Measurements from ENCODE around the gene SPART. TPM values are rescaled to one million over a fixed set of nuclear protein-coding genes. Genes with fewer than 3 reads are reported as not detected.

SPART gene
- total RNA-seq, 1 experiment from 2014 or later = 0.12 TPM

DNA sequence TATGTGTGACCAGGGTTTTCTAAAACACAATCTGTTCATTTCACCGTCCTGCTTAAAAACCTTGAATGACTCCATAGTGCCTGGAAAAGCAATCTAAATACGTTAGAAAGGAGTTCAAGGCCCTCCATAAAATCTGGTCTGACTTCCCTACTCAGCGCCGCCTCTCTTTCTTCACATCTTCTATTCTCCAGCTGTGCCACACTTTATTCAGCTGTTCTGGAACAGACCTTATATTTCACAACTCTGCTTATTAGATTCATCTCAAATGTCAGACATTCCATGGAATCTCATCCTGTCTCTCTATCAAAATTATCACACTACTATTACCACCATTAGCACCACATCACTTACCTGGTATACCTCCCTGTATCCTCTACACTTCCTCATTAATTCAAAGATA, 19.8 kb upstream of the SPART start:
- POLR2A ChIA-PET = no interaction called here
- Histone ChIP-seq H3K4me3 (replicated peaks in 1 of 2; ENCODE audit: low read depth in 1 of 2, low read length in 2 of 2) (no peak overlapping the region), H4K20me1 (ENCODE audit: insufficient read depth) (no peaks in the 10 kb centered on the region), H3K79me2 (ENCODE audit: insufficient read depth, low read length) (no peaks in the 10 kb centered on the region), H3K27me3 (ENCODE audit: insufficient read depth, low read length) (no peaks in the 10 kb centered on the region), H3K4me1 (ENCODE audit: control insufficient read depth in 1 of 2, insufficient read depth in 2 of 2, low read length in 2 of 2) (no peaks in the 10 kb centered on the region), H3K9ac (ENCODE audit: low read length) (no peak overlapping the region), H3K9me2 (ENCODE audit: insufficient read depth) (no peaks in the 10 kb centered on the region), H3K9me3 (ENCODE audit: control insufficient read depth in 1 of 2, insufficient read depth in 1 of 2, low read depth in 1 of 2, low read length in 2 of 2) (peaks cover 0 to 16% of the 10 kb centered on the region in 2 experiments; a peak in 2 of 4 replicates), H2AFZ (ENCODE audit: low read depth, low read length, poor library complexity, severe bottlenecking) (no peak overlapping the region), H3K4me2 (ENCODE audit: low read length) (no peak overlapping the region), H3K27ac (ENCODE audit: low read depth, low read length) (no peak overlapping the region), H3K36me3 (ENCODE audit: control insufficient read depth in 1 of 2, insufficient read depth in 2 of 2, low read length in 2 of 2) (no peaks in the 10 kb centered on the region)
- CTCF ChIA-PET = no interaction called here
- no peak for TF ChIP-seq EZH2 (IDR thresholded peaks at IDR 0.05)
- intact Hi-C loops (cut with micrococcal nuclease) = no loop called here
- RAD21 ChIA-PET (ENCODE audit: low non-redundant PET in 1 of 2, low total read pairs in 2 of 2, uncharacterized antibody in 2 of 2, unreplicated experiment in 2 of 2) = no interaction called here
- no peak for DNase-seq (ENCODE audit: low read depth, low spot score)
- ATAC-seq = no peak
- BruUV-seq (replicated peaks) = no TSS peak

GRCh38 chr13:36363366-36363863, 17.2 kb upstream of the SPART start:
- Histone ChIP-seq H3K9me3 (ENCODE audit: control insufficient read depth in 1 of 2, insufficient read depth in 1 of 2, low read depth in 1 of 2, low read length in 2 of 2) (peaks cover 0 to 16% of the 10 kb centered on the region in 2 experiments; a peak in 2 of 4 replicates), H3K36me3 (ENCODE audit: control insufficient read depth in 1 of 2, insufficient read depth in 2 of 2, low read length in 2 of 2) (no peaks in the 10 kb centered on the region), H3K27ac (ENCODE audit: low read depth, low read length) (no peak overlapping the region), H3K9ac (ENCODE audit: low read length) (no peak overlapping the region), H2AFZ (ENCODE audit: low read depth, low read length, poor library complexity, severe bottlenecking) (no peak overlapping the region), H3K4me1 (ENCODE audit: control insufficient read depth in 1 of 2, insufficient read depth in 2 of 2, low read length in 2 of 2) (no peaks in the 10 kb centered on the region), H3K27me3 (ENCODE audit: insufficient read depth, low read length) (no peaks in the 10 kb centered on the region), H4K20me1 (ENCODE audit: insufficient read depth) (no peaks in the 10 kb centered on the region), H3K79me2 (ENCODE audit: insufficient read depth, low read length) (no peaks in the 10 kb centered on the region), H3K4me2 (ENCODE audit: low read length) (no peak overlapping the region), H3K4me3 (replicated peaks in 1 of 2; ENCODE audit: low read depth in 1 of 2, low read length in 2 of 2) (no peak overlapping the region), H3K9me2 (ENCODE audit: insufficient read depth) (no peaks in the 10 kb centered on the region)
- ChIA-PET RAD21 (ENCODE audit: low non-redundant PET in 1 of 2, low total read pairs in 2 of 2, uncharacterized antibody in 2 of 2, unreplicated experiment in 2 of 2) (no interaction called here), CTCF (no interaction called here), POLR2A (no interaction called here)
- no TSS peak for BruUV-seq (replicated peaks)
- TF ChIP-seq ELF1 (IDR thresholded peaks at IDR 0.05; ENCODE audit: borderline replicate concordance, low read depth) = no peak
- no peak for TF ChIP-seq SP1 (IDR thresholded peaks at IDR 0.05; ENCODE audit: low read depth)
- intact Hi-C loops (cut with micrococcal nuclease) = no loop called here
- ATAC-seq = no peak
- no peak for DNase-seq (ENCODE audit: low read depth, low spot score)

DNA sequence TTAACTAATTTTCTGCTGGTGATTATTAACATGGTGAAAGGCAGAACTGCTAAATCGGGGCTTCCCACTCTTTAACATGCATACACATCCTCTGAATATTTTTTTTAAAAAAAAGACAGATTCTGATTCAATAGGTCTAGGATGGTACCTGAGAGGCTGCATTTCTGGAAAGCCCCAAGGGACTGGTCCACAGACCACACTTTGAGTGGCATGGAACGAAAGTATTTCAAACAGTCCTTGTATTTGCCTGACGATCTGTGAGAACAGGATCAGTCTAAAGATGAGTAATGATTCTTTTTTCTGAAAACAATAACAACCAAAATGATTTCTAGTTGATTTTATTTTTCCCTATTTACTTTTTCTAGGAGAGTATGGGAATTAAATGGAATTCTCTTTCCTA, 16.7 kb upstream of the SPART start:
- Histone ChIP-seq H3K4me2 (ENCODE audit: low read length) (no peak overlapping the region), H3K36me3 (ENCODE audit: control insufficient read depth in 1 of 2, insufficient read depth in 2 of 2, low read length in 2 of 2) (no peaks in the 10 kb centered on the region), H3K4me1 (ENCODE audit: control insufficient read depth in 1 of 2, insufficient read depth in 2 of 2, low read length in 2 of 2) (no peaks in the 10 kb centered on the region), H3K9me2 (ENCODE audit: insufficient read depth) (no peaks in the 10 kb centered on the region), H3K4me3 (replicated peaks in 1 of 2; ENCODE audit: low read depth in 1 of 2, low read length in 2 of 2) (no peak overlapping the region), H3K9ac (ENCODE audit: low read length) (no peak overlapping the region), H3K9me3 (ENCODE audit: control insufficient read depth in 1 of 2, insufficient read depth in 1 of 2, low read depth in 1 of 2, low read length in 2 of 2) (peaks cover 0 to 13% of the 10 kb centered on the region in 2 experiments; a peak in 2 of 4 replicates), H3K27me3 (ENCODE audit: insufficient read depth, low read length) (no peaks in the 10 kb centered on the region), H4K20me1 (ENCODE audit: insufficient read depth) (no peaks in the 10 kb centered on the region), H2AFZ (ENCODE audit: low read depth, low read length, poor library complexity, severe bottlenecking) (no peak overlapping the region), H3K27ac (ENCODE audit: low read depth, low read length) (no peak overlapping the region), H3K79me2 (ENCODE audit: insufficient read depth, low read length) (no peaks in the 10 kb centered on the region)
- ATAC-seq = no peak
- no TSS peak for BruUV-seq (replicated peaks)
- RAD21 ChIA-PET (ENCODE audit: low non-redundant PET in 1 of 2, low total read pairs in 2 of 2, uncharacterized antibody in 2 of 2, unreplicated experiment in 2 of 2) = no interaction called here
- POLR2A ChIA-PET = no interaction called here
- CTCF ChIA-PET = no interaction called here
- intact Hi-C loops (cut with micrococcal nuclease) = no loop called here
- DNase-seq (ENCODE audit: low read depth, low spot score) = no peak
- TF ChIP-seq SRF (IDR thresholded peaks at IDR 0.05; ENCODE audit: low read depth) (no peak), EZH2 (IDR thresholded peaks at IDR 0.05) (no peak), ELF1 (IDR thresholded peaks at IDR 0.05; ENCODE audit: borderline replicate concordance, low read depth) (no peak), EGR1 (IDR thresholded peaks at IDR 0.05; ENCODE audit: low read depth) (no peak), POLR2A (IDR thresholded peaks at IDR 0.05; ENCODE audit: borderline replicate concordance, extremely low read depth, insufficient read depth, insufficient read length) (no peak), ZFX (IDR thresholded peaks at IDR 0.05) (no peak)
- TF ChIP-seq, protein P1, sequence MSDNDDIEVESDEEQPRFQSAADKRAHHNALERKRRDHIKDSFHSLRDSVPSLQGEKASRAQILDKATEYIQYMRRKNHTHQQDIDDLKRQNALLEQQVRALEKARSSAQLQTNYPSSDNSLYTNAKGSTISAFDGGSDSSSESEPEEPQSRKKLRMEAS (IDR thresholded peaks at IDR 0.05) = no peak
- TF ChIP-seq, protein P2, sequence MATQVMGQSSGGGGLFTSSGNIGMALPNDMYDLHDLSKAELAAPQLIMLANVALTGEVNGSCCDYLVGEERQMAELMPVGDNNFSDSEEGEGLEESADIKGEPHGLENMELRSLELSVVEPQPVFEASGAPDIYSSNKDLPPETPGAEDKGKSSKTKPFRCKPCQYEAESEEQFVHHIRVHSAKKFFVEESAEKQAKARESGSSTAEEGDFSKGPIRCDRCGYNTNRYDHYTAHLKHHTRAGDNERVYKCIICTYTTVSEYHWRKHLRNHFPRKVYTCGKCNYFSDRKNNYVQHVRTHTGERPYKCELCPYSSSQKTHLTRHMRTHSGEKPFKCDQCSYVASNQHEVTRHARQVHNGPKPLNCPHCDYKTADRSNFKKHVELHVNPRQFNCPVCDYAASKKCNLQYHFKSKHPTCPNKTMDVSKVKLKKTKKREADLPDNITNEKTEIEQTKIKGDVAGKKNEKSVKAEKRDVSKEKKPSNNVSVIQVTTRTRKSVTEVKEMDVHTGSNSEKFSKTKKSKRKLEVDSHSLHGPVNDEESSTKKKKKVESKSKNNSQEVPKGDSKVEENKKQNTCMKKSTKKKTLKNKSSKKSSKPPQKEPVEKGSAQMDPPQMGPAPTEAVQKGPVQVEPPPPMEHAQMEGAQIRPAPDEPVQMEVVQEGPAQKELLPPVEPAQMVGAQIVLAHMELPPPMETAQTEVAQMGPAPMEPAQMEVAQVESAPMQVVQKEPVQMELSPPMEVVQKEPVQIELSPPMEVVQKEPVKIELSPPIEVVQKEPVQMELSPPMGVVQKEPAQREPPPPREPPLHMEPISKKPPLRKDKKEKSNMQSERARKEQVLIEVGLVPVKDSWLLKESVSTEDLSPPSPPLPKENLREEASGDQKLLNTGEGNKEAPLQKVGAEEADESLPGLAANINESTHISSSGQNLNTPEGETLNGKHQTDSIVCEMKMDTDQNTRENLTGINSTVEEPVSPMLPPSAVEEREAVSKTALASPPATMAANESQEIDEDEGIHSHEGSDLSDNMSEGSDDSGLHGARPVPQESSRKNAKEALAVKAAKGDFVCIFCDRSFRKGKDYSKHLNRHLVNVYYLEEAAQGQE (IDR thresholded peaks at IDR 0.05; ENCODE audit: low read depth) = no peak
